Cardiac ventricle fibroblast (primary cell): ENCODE results near the gene UBE2I. TPM values are rescaled to one million over a fixed set of nuclear protein-coding genes. Genes with fewer than 3 reads are reported as not detected.

Experiments
- total RNA-seq: library from RNA; depleted of rRNA; stranded (reverse); fragments of >200 nt; gene quantifications from 2 replicates; pipeline ENCODE4 v1.2.3, GENCODE V29; 2015

The UBE2I gene
- 66.5 and 79.5 TPM in 2 replicates for total RNA-seq

GRCh38 chr16:1308977-1309885 lies at the start of gene UBE2I:
Gene UBE2I (plus strand): TSS chr16:1309636. CDS start chr16:1314031, 4,395 bp downstream.

DNA sequence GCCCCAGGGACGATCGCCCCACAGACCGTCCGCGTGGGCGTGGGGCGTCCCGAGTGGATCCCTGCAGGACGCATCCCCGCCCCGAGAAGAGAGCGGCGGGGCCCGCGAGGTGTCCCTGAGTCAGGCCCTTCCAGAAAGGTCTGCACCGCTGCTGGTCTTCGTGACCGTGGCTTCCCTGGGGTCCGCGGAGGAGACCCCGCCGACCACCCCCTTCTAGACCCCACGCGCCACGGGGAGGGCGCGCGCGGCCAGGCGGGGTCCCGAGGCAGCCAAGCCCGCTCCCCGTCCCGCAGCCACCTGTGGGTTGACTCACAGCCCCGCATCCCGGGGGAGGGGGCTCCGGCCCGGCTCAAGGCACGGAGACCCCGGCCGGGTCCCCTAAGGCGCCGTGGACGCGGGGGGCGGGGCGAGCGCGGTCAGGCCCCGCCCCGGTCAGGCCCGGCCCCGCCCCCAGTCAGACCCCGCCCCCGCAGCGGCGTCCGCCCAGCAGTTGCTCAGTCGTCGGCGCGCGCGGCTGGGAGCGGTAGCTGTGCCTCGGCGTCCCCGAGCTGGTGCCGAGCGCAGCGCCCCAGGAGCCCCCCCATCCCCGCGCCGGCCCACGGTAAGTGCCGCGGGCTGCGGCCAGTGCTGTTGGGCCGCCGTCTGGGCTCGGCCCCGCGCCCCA lies 23.8 kb downstream of the UBE2I start, which contains the start of gene BAIAP3:
Gene BAIAP3 (plus strand): TSS at position 497 of the 664 bp plus-strand sequence. CDS start 4,905 bp downstream, outside the sequence.

GRCh38 chr16:1351582-1352362 lies 42.3 kb downstream of the UBE2I start, which contains the start of the genes GNPTG and TSR3:
Gene GNPTG (plus strand): TSS chr16:1351931. CDS start chr16:1351966, 35 bp downstream.
Gene TSR3 (minus strand): TSS chr16:1351878. CDS start chr16:1351804, 74 bp downstream.

Other genes with a start within 250 kb of the UBE2I start
- not detected in 2 replicates for gene SSTR5, start 236.9 kb upstream of the UBE2I start, total RNA-seq
- not detected in 2 replicates for gene C1QTNF8, start 213.4 kb upstream of the UBE2I start, total RNA-seq
- 1.6 and 3.3 TPM in 2 replicates for gene CACNA1H, start 156.5 kb upstream of the UBE2I start, total RNA-seq
- 0.15 TPM in 1 of 2 replicates, not detected in the other for gene TPSG1, start 84.4 kb upstream of the UBE2I start, total RNA-seq
- not detected in 2 replicates for gene TPSB2, start 79.5 kb upstream of the UBE2I start, total RNA-seq
- not detected in 2 replicates for gene TPSAB1, start 68.9 kb upstream of the UBE2I start, total RNA-seq
- gene TPSD1, start 53.6 kb upstream of the UBE2I start, total RNA-seq: not detected in 2 replicates
- 0.15 and 0.37 TPM in 2 replicates for gene BAIAP3, start 24.0 kb downstream of the UBE2I start, total RNA-seq
- 77.4 and 85.3 TPM in 2 replicates for gene TSR3, start 42.2 kb downstream of the UBE2I start, total RNA-seq
- 68.6 and 69.3 TPM in 2 replicates for gene GNPTG, start 42.3 kb downstream of the UBE2I start, total RNA-seq
- 18.3 and 25.6 TPM in 2 replicates for gene UNKL, start 105.1 kb downstream of the UBE2I start, total RNA-seq
- gene UQCC4, start 111.1 kb downstream of the UBE2I start, total RNA-seq: 9.3 and 10.5 TPM in 2 replicates
- not detected in 2 replicates for gene PERCC1, start 121.4 kb downstream of the UBE2I start, total RNA-seq
- gene CCDC154, start 134.9 kb downstream of the UBE2I start, total RNA-seq: 0.39 TPM in 1 of 2 replicates, not detected in the other
- 44.9 and 50.0 TPM in 2 replicates for gene CLCN7, start 165.4 kb downstream of the UBE2I start, total RNA-seq
- gene PTX4, start 179.3 kb downstream of the UBE2I start, total RNA-seq: 0.37 TPM in 1 of 2 replicates, not detected in the other
- gene TELO2, start 183.7 kb downstream of the UBE2I start, total RNA-seq: 11.5 and 17.0 TPM in 2 replicates
- gene TMEM204, start 224.0 kb downstream of the UBE2I start, total RNA-seq: 16.8 and 20.5 TPM in 2 replicates